Stimulated activated CD4-positive, alpha-beta T cell treated with anti-CD3 and anti-CD28 coated beads, Interleukin-1b, Interleukin-23, amount 100 ng/mL, for 1 hour (primary cell): ENCODE results near the gene PHC3.
"Not testable (repeated sequence)": the region's sequence is repeated elsewhere in the genome, so short reads cannot be mapped to it uniquely, and the experiment has no call there.

Source experiments
- DNase-seq, 2 donors: peaks; one replicate each; pipeline ENCODE4 v3.0.0-alpha.2; 2020; ENCODE audit warnings: low read depth in 2 of 2

PHC3 gene

GRCh38 chr3:170130532-170130931 lies 51.0 kb downstream of the PHC3 start:
- DNase-seq, result no peak

GRCh38 chr3:170128977-170129431 lies 52.5 kb downstream of the PHC3 start:
- no peak for DNase-seq

GRCh38 chr3:170128259-170128976 lies 53.1 kb downstream of the PHC3 start:
- DNase-seq, result no peak

GRCh38 chr3:170117134-170117533 lies 64.4 kb downstream of the PHC3 start:
- no peak for DNase-seq

GRCh38 chr3:170114165-170114564 lies 67.4 kb downstream of the PHC3 start:
- DNase-seq, result not testable (repeated sequence)

GRCh38 chr3:170111147-170111771 lies 70.3 kb downstream of the PHC3 start:
- no peak for DNase-seq

GRCh38 chr3:170109579-170110293 lies 71.8 kb downstream of the PHC3 start:
- DNase-seq, result no peak

- DNase-seq, result no peak
Measured at GRCh38 chr3:170108955-170109354, 72.6 kb downstream of the PHC3 start.

GRCh38 chr3:170107941-170108340 lies 73.6 kb downstream of the PHC3 start:
- no peak for DNase-seq

- no peak for DNase-seq
Measured at GRCh38 chr3:170102431-170102830, 79.1 kb downstream of the PHC3 start.

- DNase-seq, result no peak
Measured at GRCh38 chr3:170100944-170101343, 80.6 kb downstream of the PHC3 start.

GRCh38 chr3:170098753-170099152 lies 82.8 kb downstream of the PHC3 start:
- no peak for DNase-seq

GRCh38 chr3:170096342-170096741 lies 85.2 kb downstream of the PHC3 start:
- no peak for DNase-seq

- DNase-seq, result no peak
Measured at GRCh38 chr3:170095771-170096170, 85.8 kb downstream of the PHC3 start.

GRCh38 chr3:170092907-170093306 lies 88.6 kb downstream of the PHC3 start:
- no peak for DNase-seq

- DNase-seq, result no peak
Measured at GRCh38 chr3:170090601-170090981, 90.9 kb downstream of the PHC3 start.

GRCh38 chr3:170089862-170090600 lies 91.5 kb downstream of the PHC3 start:
- no peak for DNase-seq

- DNase-seq, result no peak
Measured at GRCh38 chr3:170085396-170085795, 96.1 kb downstream of the PHC3 start.

- no peak for DNase-seq
Measured at GRCh38 chr3:170083343-170083742, 98.2 kb downstream of the PHC3 start.

GRCh38 chr3:170081079-170081741 lies 100.3 kb downstream of the PHC3 start:
- DNase-seq, result no peak

- DNase-seq, result no peak
Measured at GRCh38 chr3:170080605-170081004, 100.9 kb downstream of the PHC3 start.
